Panc1 (cell line): Measurements from ENCODE around the gene METTL16.
"Not testable (repeated sequence)": the region's sequence is repeated elsewhere in the genome, so short reads cannot be mapped to it uniquely, and the experiment has no call there.

ENCODE experiments used
- TF ChIP-seq, protein P1 (sequence below), 2 experiments: IDR thresholded peaks; 2 replicates each; pipeline ENCODE4 v1.6.1; 2011 to 2012; ENCODE audit warnings: low read depth in 2 of 2, control low read depth in 1 of 2, low read length in 1 of 2, mild to moderate bottlenecking in 1 of 2, moderate library complexity in 1 of 2; ENCODE audit not compliant: insufficient read depth in 1 of 2
- TF ChIP-seq, protein P2 (sequence below): fragments of 450-650 bp; IDR thresholded peaks from 2 replicates; pipeline ENCODE4 v1.5.1; 2017; ENCODE audit warnings: mild to moderate bottlenecking

DNA sequence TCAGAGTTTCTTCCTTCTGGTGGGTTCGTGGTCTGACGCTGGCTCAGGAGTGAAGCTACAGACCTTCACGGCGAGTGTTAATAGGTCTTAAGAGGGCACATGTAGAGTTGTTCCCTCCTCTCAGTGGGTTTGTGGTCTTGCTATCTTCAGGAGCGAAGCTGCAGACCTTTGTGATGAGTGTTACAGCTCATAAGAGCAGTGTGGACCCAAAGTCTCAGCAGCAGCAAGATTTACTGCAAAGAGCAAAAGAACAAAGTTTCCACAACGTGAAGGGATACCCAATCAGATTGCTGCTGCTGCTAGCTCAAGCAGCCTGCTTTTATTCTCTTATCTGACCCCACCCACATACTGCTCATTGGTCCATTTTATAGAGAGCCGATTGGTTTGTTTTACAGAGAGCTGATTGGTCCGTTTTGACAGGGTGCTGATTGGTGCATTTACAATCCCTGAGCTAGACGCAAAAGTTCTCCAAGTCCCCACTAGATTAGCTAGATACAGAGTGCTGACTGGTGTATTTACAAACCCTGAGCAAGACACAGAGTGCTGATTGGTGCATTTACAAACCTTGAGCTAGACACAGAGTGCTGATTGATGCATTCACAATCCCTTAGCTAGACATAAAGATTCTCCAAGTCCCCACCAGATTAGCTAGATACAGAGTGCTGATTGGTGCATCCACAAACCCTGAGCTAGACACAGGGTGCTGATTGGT lies 19.7 kb upstream of the METTL16 start:
- TF ChIP-seq, protein P1, sequence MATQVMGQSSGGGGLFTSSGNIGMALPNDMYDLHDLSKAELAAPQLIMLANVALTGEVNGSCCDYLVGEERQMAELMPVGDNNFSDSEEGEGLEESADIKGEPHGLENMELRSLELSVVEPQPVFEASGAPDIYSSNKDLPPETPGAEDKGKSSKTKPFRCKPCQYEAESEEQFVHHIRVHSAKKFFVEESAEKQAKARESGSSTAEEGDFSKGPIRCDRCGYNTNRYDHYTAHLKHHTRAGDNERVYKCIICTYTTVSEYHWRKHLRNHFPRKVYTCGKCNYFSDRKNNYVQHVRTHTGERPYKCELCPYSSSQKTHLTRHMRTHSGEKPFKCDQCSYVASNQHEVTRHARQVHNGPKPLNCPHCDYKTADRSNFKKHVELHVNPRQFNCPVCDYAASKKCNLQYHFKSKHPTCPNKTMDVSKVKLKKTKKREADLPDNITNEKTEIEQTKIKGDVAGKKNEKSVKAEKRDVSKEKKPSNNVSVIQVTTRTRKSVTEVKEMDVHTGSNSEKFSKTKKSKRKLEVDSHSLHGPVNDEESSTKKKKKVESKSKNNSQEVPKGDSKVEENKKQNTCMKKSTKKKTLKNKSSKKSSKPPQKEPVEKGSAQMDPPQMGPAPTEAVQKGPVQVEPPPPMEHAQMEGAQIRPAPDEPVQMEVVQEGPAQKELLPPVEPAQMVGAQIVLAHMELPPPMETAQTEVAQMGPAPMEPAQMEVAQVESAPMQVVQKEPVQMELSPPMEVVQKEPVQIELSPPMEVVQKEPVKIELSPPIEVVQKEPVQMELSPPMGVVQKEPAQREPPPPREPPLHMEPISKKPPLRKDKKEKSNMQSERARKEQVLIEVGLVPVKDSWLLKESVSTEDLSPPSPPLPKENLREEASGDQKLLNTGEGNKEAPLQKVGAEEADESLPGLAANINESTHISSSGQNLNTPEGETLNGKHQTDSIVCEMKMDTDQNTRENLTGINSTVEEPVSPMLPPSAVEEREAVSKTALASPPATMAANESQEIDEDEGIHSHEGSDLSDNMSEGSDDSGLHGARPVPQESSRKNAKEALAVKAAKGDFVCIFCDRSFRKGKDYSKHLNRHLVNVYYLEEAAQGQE (IDR thresholded peaks at IDR 0.05; ENCODE audit: insufficient read depth in 1 of 2, low read depth in 2 of 2, low read length in 1 of 2) = not testable (repeated sequence)
- TF ChIP-seq, protein P2, sequence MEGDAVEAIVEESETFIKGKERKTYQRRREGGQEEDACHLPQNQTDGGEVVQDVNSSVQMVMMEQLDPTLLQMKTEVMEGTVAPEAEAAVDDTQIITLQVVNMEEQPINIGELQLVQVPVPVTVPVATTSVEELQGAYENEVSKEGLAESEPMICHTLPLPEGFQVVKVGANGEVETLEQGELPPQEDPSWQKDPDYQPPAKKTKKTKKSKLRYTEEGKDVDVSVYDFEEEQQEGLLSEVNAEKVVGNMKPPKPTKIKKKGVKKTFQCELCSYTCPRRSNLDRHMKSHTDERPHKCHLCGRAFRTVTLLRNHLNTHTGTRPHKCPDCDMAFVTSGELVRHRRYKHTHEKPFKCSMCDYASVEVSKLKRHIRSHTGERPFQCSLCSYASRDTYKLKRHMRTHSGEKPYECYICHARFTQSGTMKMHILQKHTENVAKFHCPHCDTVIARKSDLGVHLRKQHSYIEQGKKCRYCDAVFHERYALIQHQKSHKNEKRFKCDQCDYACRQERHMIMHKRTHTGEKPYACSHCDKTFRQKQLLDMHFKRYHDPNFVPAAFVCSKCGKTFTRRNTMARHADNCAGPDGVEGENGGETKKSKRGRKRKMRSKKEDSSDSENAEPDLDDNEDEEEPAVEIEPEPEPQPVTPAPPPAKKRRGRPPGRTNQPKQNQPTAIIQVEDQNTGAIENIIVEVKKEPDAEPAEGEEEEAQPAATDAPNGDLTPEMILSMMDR = not testable (repeated sequence)
